Neural cell (in vitro differentiated cells): ENCODE data around the gene DERA. TPM values are rescaled to one million over a fixed set of nuclear protein-coding genes. Genes with fewer than 3 reads are reported as not detected.

ENCODE experiments used
- H2AFZ ChIP-seq: fragments of 200-600, 300-800 bp; sonication (generic), shearing (Covaris generic); 2 replicates; pipeline ENCODE4 v1.6.0; 2014; ENCODE audit warnings: low read depth, mild to moderate bottlenecking, antibody characterized with exemption, low read length, moderate library complexity
- H3F3A ChIP-seq: fragments of 200-600 bp; shearing (Covaris generic); 2 replicates; pipeline ENCODE4 v1.6.1; 2016; ENCODE audit warnings: mild to moderate bottlenecking, moderate library complexity, mixed read lengths, antibody characterized with exemption, low read length; ENCODE audit not compliant: insufficient read depth, poor library complexity, severe bottlenecking
- H3K27ac ChIP-seq: fragments of 200-600, 300-800 bp; sonication (generic), shearing (Covaris generic); 2 replicates; pipeline ENCODE4 v1.5.1; 2014; ENCODE audit warnings: mild to moderate bottlenecking, low read length, moderate library complexity
- H3K27me3 ChIP-seq: fragments of 300-800, 200-600 bp; sonication (generic), shearing (Covaris generic); 2 replicates; pipeline ENCODE4 v1.6.0; 2014; ENCODE audit warnings: mild to moderate bottlenecking, low read depth, low read length, moderate library complexity; ENCODE audit not compliant: insufficient read depth
- H3K36me3 ChIP-seq: fragments of 300-800, 200-600 bp; sonication (generic), shearing (Covaris generic); 2 replicates; pipeline ENCODE4 v1.5.1; 2014; ENCODE audit warnings: mild to moderate bottlenecking, antibody characterized with exemption, low read length, moderate library complexity; ENCODE audit not compliant: insufficient read depth
- H3K4me2 ChIP-seq: fragments of 300-800, 200-600 bp; sonication (generic), shearing (Covaris generic); 2 replicates; pipeline ENCODE4 v1.6.0; 2014; ENCODE audit warnings: mild to moderate bottlenecking, low read length
- H3K4me3 ChIP-seq: fragments of 300-800, 200-600 bp; sonication (generic), shearing (Covaris generic); 2 replicates; pipeline ENCODE4 v1.5.1; 2014; ENCODE audit warnings: mild to moderate bottlenecking, low read length, moderate library complexity
- H3K79me2 ChIP-seq: fragments of 200-600 bp; shearing (Covaris generic); replicated peaks from 2 replicates; pipeline ENCODE4 v1.6.0; 2014; ENCODE audit warnings: mild to moderate bottlenecking, low read length, moderate library complexity; ENCODE audit not compliant: insufficient read depth
- H3K9ac ChIP-seq: fragments of 300-800, 200-600 bp; sonication (generic), shearing (Covaris generic); 2 replicates; pipeline ENCODE4 v1.6.1; 2016; ENCODE audit warnings: mild to moderate bottlenecking, low read length, mixed read lengths
- H3K9me2 ChIP-seq: fragments of 200-600 bp; shearing (Covaris generic); 2 replicates; pipeline ENCODE4 v1.6.1; 2016; ENCODE audit warnings: mild to moderate bottlenecking, low read length, mixed read lengths; ENCODE audit not compliant: insufficient read depth
- H3K9me3 ChIP-seq: fragments of 200-600, 300-800 bp; sonication (generic), shearing (Covaris generic); 2 replicates; pipeline ENCODE4 v1.6.1; 2016; ENCODE audit warnings: mild to moderate bottlenecking, mixed run types, low read length, moderate library complexity, mixed read lengths
- H4K20me1 ChIP-seq: fragments of 200-600 bp; shearing (Covaris generic); 2 replicates; pipeline ENCODE4 v1.6.1; 2016; ENCODE audit warnings: mild to moderate bottlenecking, mixed run types; ENCODE audit not compliant: insufficient read depth
- EP300 ChIP-seq: fragments of 450-650 bp; conservative IDR thresholded peaks from 2 replicates; pipeline ENCODE4 v1.6.1; 2014; ENCODE audit warnings: antibody characterized with exemption, mild to moderate bottlenecking, moderate library complexity; ENCODE audit not compliant: poor library complexity, severe bottlenecking
- EZH2 ChIP-seq: fragments of 200-600, 300-800 bp; shearing (Covaris generic), sonication (generic); IDR thresholded peaks from 2 replicates; pipeline ENCODE4 v1.6.1; 2014; ENCODE audit warnings: antibody characterized with exemption, low read length, borderline replicate concordance, mild to moderate bottlenecking; ENCODE audit not compliant: insufficient read depth, poor library complexity, severe bottlenecking
- MXI1 ChIP-seq: fragments of 450-650 bp; conservative IDR thresholded peaks from 2 replicates; pipeline ENCODE4 v1.6.1; 2014; ENCODE audit warnings: antibody characterized with exemption, mild to moderate bottlenecking; ENCODE audit not compliant: poor library complexity, severe bottlenecking
- POLR2AphosphoS5 ChIP-seq: IDR thresholded peaks from 2 replicates; pipeline ENCODE4 v1.6.1; 2012
- RAD21 ChIP-seq: fragments of 450-650 bp; conservative IDR thresholded peaks from 2 replicates; pipeline ENCODE4 v1.6.1; 2014; ENCODE audit warnings: antibody characterized with exemption, mild to moderate bottlenecking, moderate library complexity
- REST ChIP-seq: IDR thresholded peaks from 2 replicates; pipeline ENCODE4 v1.6.1; 2012; ENCODE audit warnings: borderline replicate concordance
- SMC3 ChIP-seq: fragments of 450-650 bp; conservative IDR thresholded peaks from 2 replicates; pipeline ENCODE4 v1.6.1; 2014; ENCODE audit warnings: antibody characterized with exemption, mild to moderate bottlenecking, moderate library complexity; ENCODE audit not compliant: poor library complexity
- TAF1 ChIP-seq: IDR thresholded peaks from 2 replicates; pipeline ENCODE4 v1.6.1; 2012; ENCODE audit warnings: low read depth
- polyA plus RNA-seq: library from polyadenylated mRNA; depleted of rRNA; stranded (reverse); fragments of >200 nt; gene quantifications from 2 replicates; pipeline ENCODE4 v1.2.3, GENCODE V29; 2014
- TF ChIP-seq, protein P1 (sequence below): fragments of 450-650 bp; IDR thresholded peaks from 2 replicates; pipeline ENCODE4 v1.5.1; 2014; ENCODE audit warnings: antibody characterized with exemption, mild to moderate bottlenecking, moderate library complexity; ENCODE audit not compliant: poor library complexity, severe bottlenecking

Gene DERA
- polyA plus RNA-seq, 1 donor from 2014 or later = 7.7 TPM

GRCh38 chr12:15937902-15938301 lies 26.8 kb downstream of the DERA start:
- no peak overlapping the region for H3K27ac ChIP-seq
- no peak overlapping the region for H3K4me2 ChIP-seq
- no peak for TF ChIP-seq TAF1
- TF ChIP-seq RAD21 = no peak
- TF ChIP-seq MXI1 = no peak
- no peak for TF ChIP-seq EZH2
- no peak for TF ChIP-seq POLR2AphosphoS5
- no peak for TF ChIP-seq REST
- no peak for TF ChIP-seq SMC3
- TF ChIP-seq EP300 = no peak
- TF ChIP-seq, protein P1, sequence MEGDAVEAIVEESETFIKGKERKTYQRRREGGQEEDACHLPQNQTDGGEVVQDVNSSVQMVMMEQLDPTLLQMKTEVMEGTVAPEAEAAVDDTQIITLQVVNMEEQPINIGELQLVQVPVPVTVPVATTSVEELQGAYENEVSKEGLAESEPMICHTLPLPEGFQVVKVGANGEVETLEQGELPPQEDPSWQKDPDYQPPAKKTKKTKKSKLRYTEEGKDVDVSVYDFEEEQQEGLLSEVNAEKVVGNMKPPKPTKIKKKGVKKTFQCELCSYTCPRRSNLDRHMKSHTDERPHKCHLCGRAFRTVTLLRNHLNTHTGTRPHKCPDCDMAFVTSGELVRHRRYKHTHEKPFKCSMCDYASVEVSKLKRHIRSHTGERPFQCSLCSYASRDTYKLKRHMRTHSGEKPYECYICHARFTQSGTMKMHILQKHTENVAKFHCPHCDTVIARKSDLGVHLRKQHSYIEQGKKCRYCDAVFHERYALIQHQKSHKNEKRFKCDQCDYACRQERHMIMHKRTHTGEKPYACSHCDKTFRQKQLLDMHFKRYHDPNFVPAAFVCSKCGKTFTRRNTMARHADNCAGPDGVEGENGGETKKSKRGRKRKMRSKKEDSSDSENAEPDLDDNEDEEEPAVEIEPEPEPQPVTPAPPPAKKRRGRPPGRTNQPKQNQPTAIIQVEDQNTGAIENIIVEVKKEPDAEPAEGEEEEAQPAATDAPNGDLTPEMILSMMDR = no peak
- no peaks in the 10 kb centered on the region for H3K27me3 ChIP-seq
- no peaks in the 10 kb centered on the region for H3K9me3 ChIP-seq
- H3K36me3 ChIP-seq = no peaks in the 10 kb centered on the region
- no peak overlapping the region for H3K9ac ChIP-seq
- H2AFZ ChIP-seq = no peak overlapping the region
- H3K9me2 ChIP-seq = no peaks in the 10 kb centered on the region
- no peaks in the 10 kb centered on the region for H3F3A ChIP-seq
- no peaks in the 10 kb centered on the region for H4K20me1 ChIP-seq
- no peaks in the 10 kb centered on the region for H3K79me2 ChIP-seq
- no peak overlapping the region for H3K4me3 ChIP-seq

DNA sequence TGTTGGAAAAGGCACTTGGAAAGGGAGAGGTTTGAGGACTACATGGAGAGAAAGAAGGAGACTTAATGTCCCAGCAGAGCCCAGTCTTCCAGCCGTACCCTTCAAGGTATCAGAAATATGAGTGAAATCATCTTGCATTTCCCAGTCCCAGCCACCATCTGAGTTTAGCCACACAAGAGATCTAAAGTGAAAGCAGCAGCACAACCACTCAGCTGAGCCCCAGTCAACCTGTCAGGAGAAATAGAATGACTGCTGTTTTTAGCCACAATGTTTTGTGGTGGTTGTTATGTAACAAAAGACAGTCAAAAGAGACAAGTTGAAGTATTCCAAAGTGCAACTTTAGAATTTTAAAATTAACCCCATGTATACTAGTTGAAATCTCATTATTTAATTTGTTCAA lies 28.0 kb downstream of the DERA start:
- Histone ChIP-seq H4K20me1 (no peaks in the 10 kb centered on the region), H3K9me2 (no peaks in the 10 kb centered on the region), H3K27ac (no peak overlapping the region), H2AFZ (no peak overlapping the region), H3K4me2 (no peak overlapping the region), H3K4me3 (no peak overlapping the region), H3K79me2 (no peaks in the 10 kb centered on the region), H3K9ac (no peak overlapping the region), H3K27me3 (no peaks in the 10 kb centered on the region), H3K9me3 (no peaks in the 10 kb centered on the region), H3K36me3 (no peaks in the 10 kb centered on the region), H3F3A (no peaks in the 10 kb centered on the region)
- TF ChIP-seq EZH2 = no peak
- no peak for TF ChIP-seq REST
- TF ChIP-seq TAF1 = no peak
- no peak for TF ChIP-seq RAD21
- no peak for TF ChIP-seq POLR2AphosphoS5
- TF ChIP-seq SMC3 = no peak
- TF ChIP-seq, protein P1 = no peak
- no peak for TF ChIP-seq EP300
- TF ChIP-seq MXI1 = no peak
